GM18873 (cell line): ENCODE measurements around the gene ERCC8.
"Not testable (repeated sequence)": the region's sequence is repeated elsewhere in the genome, so short reads cannot be mapped to it uniquely, and the experiment has no call there.

Source experiments
- ATAC-seq: cut with Tn5 transposase; IDR thresholded peaks from one replicate; pipeline ENCODE4 v1.9.1; 2021; ENCODE audit warnings: mild to moderate bottlenecking, moderate library complexity, moderate number of reproducible peaks; ENCODE audit not compliant: unreplicated experiment, low FRiP score

The ERCC8 gene

DNA sequence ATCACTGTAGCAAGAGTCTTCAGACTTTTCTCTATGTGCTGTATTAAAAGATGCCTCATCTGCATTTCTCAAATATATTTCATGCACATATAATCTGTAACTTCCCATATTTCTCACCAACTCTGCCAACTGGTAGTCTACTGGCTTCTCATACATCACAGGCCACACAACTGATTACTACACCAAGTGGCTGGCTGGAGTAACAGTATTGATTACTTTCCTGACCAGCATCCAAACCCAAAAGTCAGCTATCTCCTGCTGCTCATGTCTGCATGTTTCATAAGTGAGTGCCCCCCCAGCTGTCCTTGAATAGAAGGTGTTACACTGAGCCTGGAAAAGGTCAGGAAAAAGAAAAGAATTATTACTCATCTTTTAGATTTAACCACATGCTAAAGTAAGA, 17.4 kb downstream of the ERCC8 start:
- no peak for ATAC-seq

DNA sequence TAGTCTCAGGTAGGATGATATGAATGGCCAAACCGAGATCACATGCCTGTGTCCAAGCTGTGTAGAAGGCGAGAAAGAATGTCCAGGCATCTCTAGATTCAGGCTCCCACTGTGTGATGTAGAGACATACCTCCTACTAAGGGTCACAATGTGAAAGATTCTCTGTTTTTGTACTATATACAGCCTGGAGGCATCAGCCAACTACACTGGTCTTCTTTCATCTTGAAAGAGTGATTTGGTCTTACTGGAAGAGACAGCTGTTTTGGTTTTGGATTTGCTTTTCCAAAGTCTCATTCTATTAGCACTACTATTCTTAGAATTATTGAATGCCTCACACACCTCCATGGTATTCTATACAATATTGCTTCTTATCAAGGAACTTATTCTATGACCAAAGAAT, 26.4 kb downstream of the ERCC8 start:
- no peak for ATAC-seq

DNA sequence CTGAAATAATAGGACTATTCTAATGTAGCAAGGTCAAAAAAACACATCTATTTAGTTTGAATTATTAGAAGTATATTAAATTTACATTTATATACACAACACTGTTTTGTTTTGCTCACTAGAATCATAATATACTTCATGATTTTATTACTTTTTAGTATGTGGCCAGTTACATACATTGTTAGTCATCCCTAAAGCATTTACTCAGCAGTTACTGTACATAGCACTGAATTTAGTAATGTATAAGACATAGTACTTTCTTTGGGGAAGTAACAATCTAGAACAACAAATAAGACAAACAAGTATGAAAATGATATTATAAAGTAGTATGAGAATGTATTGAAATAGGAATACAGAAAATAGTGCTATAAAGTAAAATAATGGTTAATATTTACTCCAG, 28.2 kb downstream of the ERCC8 start:
- ATAC-seq, result no peak

DNA sequence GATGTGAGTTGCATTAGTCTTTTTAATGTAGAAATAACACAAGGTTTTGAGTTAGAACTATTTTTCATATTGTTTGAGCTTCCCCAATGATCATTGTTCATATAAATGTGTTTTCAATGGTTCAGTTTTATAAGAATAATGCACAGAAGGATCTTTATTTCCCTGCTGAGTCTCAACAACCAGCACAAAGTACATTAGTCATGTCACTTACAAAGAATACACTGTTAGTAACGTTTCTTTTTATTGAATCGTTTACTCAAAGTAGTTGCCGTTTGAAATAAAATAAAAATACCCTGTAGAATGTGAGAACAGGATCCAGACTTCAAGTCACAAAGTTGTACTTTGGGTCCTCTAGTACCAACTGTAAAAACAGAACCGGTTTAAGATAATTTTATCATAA, 41.5 kb downstream of the ERCC8 start:
- ATAC-seq, result no peak

DNA sequence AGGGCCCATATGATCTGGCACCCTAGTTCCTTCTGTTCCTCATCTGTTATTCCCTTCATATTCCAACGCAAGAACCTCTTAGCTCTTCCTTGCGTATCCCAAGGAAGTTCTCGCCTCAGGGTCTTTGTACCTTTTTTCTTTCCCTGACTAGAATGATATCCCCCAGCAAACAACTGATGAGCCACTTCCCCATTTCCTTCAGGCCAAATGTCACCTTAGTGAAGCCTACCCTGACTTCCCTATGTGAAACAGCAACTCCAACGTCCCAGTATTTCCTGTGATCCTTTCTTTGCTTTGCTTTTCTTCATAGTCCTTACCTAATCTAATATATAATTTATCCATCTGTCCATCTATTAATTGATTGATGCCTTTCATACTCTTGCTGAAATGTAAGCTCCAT, 47.9 kb downstream of the ERCC8 start:
- ATAC-seq, result no peak

DNA sequence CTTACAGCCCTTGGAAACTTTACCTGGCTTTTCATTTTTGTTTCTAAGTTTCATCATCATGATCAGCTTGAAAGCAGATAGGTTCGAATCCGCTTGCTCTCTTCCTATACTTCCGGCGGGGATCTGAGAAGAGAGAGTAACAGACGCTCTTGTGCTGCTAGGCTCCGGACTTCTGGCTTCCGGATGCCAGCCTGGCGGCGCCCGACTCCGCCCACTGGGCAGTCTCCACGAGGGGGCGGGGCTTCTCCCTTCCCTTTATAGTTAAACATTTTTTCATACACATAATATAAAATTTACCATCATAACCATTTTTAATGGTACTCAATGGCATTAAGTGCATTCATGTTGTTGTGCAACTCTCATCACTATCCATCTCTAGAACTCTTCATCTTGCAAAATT, 51.3 kb downstream of the ERCC8 start:
- no peak for ATAC-seq

DNA sequence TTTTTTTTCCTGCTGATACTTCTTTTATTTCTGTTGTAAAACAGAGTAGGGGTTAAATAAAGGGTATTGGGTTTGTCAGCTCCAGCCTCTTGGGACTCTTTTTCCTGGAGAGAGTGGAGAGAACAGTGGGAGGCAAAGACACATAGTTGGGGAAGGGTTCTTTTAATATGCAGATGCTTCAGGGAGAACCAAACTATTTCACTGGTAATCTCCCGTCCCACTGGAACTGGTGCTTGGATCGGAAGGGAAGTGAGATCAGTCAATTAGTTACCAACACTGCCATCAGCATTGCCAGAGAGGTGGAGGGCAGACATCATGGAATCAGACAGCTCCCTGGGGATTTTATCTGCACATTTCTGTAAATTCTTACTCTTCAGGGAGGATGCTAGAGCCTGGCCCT, 53.2 kb downstream of the ERCC8 start:
- no peak for ATAC-seq

DNA sequence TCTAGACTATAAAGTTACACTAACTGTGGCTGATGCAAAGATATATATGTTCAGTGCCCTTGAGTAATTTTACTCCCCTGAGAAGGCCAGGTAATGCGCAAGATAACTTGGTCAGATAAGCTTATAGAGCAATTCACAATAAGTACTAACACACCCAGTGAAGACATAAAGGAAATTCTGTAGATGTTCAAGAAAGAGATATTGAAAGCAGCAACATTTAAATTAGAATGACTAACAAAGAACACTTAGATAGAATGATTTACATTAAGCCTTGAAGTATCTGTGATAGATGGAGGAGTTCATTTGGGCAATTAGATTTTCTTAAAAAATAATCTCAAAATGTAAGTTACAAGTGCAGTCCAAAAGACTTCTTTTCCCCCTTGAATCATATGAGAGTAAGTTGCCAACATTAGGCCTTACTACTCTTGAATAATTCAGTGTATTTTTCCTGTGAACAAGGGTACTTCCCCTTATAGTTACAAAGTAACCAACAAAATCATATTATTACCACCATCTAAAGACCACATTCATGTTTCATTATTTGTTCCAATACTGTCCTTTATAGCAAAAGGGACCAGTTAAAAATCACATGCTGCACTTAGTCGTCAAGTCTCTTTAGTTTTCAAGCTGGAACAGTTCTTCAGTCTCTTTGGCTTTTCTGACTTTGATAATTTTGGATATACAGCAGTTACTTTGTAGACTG, 56.4 kb downstream of the ERCC8 start:
- no peak for ATAC-seq

DNA sequence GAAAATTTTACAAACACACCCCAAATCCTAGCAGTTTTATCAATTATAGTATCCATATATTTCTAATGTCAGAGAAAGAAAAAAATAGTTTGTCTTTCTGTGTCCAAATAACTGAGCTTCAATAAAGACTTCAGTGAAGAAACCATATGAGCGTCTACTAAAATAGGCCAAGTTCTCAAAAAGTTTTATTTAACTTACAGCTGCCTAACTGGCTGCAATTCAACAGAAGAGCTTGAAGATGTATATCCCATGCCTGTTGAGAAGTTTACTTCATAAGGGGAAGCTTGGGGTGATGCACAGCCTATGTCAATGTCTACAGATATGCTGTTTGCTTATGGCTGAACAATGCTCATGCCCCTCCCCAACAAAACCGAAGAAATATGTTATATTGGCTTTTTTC, 57.1 kb downstream of the ERCC8 start:
- no peak for ATAC-seq

DNA sequence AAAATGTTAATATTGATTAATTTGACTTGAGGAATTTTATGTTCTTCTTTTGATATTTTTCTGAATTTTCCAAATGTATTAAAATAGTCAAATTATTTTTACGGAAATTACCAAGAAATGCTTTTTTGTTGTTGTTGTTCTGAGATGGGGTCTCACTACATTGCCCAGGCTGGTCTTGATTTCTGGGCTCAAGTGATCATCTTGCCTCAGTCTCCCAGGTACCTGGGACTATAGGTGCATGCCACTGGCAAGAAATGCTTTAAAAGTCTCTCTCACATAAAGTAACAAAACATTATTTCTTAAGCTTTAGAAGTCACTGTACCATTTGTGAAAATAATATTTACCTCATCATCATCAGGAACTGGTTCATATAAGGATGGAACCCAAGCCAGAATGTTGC, 57.8 kb downstream of the ERCC8 start:
- no peak for ATAC-seq

DNA sequence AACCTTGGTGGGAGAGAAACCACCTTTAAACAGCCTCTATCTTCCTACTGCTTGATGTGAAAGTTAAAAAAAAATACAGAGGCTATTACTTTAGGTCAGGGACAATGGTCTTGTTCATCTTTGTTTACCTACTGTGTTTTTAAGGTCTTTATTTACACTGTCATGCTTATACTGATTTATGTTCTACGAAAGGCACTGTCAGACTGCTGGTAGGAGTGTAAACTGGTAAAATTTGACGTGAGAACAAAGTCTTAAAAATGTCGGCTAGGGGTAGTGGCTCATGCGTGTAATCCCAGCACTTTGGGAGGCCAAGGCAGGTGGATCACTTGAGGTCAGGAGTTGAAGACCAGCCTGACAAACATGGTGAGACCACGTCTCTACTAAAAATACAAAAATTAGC, 58.7 kb downstream of the ERCC8 start:
- ATAC-seq, result no peak

DNA sequence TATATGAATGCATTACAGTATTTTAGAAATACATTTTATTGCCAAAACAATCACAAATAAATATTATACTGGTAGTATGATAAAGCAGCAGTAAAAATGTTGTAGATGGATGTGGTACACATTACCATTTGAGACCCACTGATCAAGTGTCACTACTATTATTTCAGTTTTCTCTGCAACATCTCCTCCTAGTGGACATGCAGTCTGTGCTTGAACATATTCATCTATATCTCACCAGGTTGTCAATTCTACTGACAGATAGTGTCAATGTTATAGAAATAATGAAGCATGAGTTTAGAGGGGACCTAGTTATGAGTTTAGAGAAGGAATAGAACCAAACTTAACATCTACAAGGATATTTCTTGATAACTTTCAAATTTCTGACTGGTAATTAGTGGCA, 61.6 kb downstream of the ERCC8 start:
- no peak for ATAC-seq

DNA sequence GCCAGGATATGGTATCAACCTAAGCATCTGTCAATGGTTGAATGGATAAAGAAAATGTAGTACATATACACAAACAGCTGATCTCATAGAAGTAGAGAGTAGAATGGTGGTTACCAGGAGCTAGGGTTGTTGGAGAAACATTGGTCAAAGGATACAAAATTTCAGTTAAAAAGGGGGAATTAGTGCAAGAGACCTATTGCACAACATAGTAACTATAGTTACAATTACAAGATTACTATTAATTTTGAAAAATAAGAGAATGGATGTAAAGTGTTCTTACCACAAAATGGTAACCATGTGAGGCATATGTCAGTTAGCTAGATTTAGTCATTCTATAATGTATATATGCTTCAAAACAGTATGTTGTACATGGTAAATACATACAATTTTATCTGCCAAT, 72.0 kb downstream of the ERCC8 start:
- ATAC-seq, result no peak

DNA sequence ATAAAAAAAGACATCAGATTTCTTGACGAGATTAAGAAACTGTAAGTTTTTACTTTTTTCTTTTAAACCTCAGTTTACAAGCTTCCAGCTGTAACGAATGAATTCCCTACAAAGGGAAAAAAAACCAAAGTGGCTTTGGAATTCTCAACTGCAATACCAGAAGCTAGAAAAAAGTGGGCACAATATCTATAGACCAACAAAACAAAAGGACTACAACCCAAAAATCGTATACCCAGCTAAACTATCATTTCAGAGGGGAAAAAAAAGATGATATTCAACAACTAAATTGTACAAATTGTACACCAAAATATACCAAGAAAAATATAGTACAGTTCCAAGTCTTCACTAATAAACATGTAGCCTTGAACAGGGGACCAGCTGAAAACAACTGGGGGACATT, 74.0 kb downstream of the ERCC8 start:
- no peak for ATAC-seq

DNA sequence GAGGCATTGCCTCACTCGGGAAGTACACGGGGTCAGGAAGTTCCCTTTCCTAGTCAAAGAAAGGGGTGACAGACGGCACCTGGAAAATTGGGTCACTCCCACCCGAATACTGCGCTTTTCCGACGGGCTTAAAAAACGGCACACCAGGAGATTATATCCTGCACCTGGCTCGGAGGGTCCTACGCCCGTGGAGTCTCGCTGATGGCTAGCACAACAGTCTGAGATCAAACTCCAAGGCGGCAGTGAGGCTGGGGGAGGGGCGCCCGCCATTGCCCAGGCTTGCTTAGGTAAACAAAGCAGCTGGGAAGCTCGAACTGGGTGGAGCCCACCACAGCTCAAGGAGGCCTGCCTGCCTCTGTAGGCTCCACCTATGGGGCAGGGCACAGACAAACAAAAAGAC, 84.3 kb downstream of the ERCC8 start:
- ATAC-seq, result not testable (repeated sequence)

DNA sequence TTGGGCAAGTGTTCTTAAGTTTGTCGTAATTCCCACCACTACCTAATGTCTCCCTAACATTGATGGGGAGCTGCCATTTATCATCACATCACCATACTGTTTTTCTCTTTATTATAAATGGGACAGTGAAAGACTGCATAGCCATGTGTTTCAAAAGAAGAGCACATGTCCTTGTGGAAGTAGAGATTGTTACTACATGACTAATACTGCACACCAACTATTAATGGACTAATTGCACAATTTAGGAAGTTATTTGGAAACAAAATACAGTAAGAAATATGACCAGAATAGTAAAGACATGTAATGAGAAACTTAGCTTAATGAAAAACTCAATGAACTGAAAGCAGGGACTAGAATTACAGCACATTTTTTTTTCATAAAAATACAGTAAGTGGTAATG, 88.8 kb downstream of the ERCC8 start:
- ATAC-seq, result no peak

DNA sequence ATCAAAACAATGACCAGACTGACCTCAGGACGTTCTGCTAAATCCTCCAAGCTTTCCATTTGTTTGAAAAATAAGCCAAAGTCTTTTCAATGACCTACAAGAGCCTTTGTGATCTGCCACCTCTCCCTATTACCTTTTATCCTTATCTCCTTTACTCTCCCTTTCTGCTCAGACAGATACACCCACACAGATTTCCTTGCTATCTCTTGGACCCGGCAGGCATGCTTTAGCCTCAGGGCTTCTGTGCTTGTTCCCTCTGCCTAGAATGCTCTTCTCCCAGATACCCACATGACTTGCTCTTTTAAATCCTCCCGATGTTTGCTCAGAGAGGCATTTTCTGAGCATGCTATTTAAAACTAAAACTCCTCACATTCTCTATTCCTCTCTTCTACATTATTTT, 91.9 kb downstream of the ERCC8 start:
- no peak for ATAC-seq

DNA sequence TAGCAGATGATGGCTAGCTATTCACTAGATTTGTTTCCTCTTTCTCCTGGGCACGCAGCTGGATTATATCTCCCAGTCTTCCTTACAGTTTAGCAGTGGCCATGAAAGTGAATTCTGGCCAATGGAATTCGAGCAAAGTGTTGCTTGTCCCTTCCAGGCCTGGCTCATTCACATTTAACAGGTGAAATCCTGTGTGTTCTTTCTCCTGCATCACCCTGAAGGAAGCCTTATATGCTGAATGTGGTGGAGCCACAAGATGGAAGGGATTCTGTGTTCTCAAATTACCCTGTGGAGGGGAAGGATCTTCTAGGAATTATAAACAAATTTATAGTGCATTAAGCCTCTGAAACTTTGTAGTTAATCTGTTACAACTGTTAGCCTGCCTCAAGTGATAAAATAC, 92.6 kb downstream of the ERCC8 start:
- ATAC-seq, result no peak

DNA sequence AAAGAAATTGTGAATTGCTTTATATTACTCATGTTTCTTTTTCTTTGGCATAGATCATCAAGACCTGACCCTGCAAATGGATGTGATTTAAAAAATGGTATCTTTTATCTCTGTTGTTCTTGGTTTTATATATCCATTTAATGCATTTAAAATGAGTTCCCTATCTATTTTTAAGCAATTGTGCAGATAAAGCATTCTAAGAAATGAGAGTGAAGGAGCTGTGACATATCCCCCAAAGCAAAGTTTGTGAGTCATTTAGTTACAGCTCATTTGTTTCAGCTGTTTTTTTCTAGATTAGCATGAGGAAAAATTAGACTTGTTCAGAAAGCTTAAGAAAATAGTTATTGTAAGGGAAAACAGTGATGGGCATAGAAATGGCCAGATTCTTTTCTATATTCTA, 93.2 kb downstream of the ERCC8 start:
- no peak for ATAC-seq

DNA sequence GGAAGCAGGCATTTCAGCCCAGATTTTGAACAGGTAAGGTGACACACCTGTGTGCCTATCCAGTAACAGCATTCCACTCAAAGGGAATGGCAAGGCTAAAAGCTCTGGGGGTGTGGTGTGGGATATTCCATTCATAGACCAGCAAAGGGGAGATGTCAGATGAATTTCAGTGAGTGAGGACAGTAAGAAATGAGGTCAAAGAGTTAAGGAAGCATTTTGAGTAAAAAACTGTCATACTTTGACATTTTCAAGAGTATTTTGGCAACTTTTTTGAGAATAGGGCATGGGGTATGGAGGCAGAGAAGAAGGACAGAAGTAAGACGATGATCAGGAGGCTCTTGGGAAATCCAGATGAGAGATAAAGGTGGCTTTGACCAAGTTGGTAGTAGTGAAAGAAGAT, 98.6 kb downstream of the ERCC8 start:
- no peak for ATAC-seq

DNA sequence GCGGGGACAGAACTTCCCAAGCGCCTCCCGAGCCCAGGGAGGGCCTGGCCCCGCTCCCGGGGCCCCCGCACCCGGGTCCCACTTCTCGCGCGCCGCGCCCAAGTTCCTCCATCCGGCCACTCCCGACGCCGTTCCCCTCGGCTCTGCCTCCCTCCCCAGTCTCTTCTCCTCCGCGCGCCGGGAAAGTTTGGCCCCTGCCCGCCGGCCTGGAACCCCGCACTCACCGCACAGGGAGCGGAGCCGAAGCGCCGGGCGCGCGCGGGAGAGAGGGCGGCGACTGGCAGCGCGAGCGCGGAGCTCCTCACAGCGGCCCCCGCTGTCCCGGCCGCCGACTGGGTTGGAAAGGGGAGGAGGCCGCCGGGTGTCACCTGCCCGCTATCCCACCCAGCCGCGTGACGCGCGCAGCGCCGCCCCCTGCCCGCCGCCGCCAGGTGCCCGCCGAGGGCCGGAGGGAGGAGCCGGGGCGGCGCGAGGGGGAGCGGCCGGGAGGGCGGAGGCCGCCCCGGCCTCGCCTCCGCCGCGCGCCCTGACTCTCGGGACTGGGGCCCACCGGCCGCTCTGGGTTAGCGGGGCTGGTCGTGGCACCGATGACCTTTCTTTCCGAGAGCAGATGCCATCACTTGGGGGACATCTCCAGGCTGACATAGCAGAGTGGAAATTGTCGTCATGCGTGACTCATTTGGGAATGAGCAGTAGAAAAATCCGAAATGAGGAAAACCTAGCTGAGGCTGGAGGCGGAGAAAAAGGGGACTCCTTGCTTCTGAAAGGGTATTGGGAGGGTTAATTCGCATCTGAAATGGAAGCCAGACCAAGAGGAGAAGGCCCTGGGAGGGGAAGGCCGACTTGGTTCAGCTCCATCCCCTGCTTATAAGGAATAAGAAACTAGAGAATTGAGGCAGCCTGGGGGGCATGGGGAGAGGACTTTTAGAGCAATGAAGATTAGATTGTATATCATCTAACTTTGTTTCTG, 100.6 kb downstream of the ERCC8 start, which contains the start of gene ELOVL7:
Gene ELOVL7, minus strand, starts transcription at position 334 of the 970 bp plus-strand sequence. CDS start 56,872 bp downstream, outside the sequence.
- no peak for ATAC-seq
